Keratinocyte (primary cell): ENCODE results near the gene POLDIP3.

Experiments used
- CTCF ChIP-seq, 3 experiments: IDR thresholded peaks in 1 of 3; conservative IDR thresholded peaks in 1 of 3; optimal IDR thresholded peaks in 1 of 3; 2 replicates in 2 of 3; 3 replicates in 1 of 3; pipeline versions ENCODE3 to v1.5.1; 2011; ENCODE audit warnings: low read length in 3 of 3, mild to moderate bottlenecking in 3 of 3, moderate library complexity in 2 of 3, control low read depth in 1 of 3, inconsistent platforms in 1 of 3; ENCODE audit not compliant: insufficient read depth in 2 of 3; ENCODE audit errors: extremely low read depth in 1 of 3
- EZH2 ChIP-seq: IDR thresholded peaks from one replicate; pipeline ENCODE4 v1.6.1; 2012; ENCODE audit warnings: inconsistent platforms, mild to moderate bottlenecking, low read length, moderate library complexity

GRCh38 chr22:42596863-42597530 is 17.7 kb downstream of the POLDIP3 start:
- TF ChIP-seq CTCF (optimal IDR thresholded peaks at IDR 0.05 in 1 of 3, IDR thresholded peaks at IDR 0.05 in 1 of 3, conservative IDR thresholded peaks at IDR 0.05 in 1 of 3; ENCODE audit: extremely low read depth in 1 of 3, insufficient read depth in 2 of 3, low read length in 3 of 3) (no peak), EZH2 (no peak)
